ENCODE measurements around the gene VKORC1L1. TPM values are rescaled to one million over a fixed set of nuclear protein-coding genes. Genes with fewer than 3 reads are reported as not detected.
"Not testable (repeated sequence)": the region's sequence is repeated elsewhere in the genome, so short reads cannot be mapped to it uniquely, and the experiment has no call there.

VKORC1L1 gene
- total and polyA plus RNA-seq, 9 of the 15 experiments (the other 6 are each of a cell fraction or from before 2014, with no cell fraction given) = 6.8 to 36.5 (median 19.3) TPM

- H3K79me2 ChIP-seq (ENCODE audit: control insufficient read depth, insufficient read depth, low read length); H2AFZ ChIP-seq (ENCODE audit: low read depth, low read length); H3K4me2 ChIP-seq (ENCODE audit: insufficient read depth, low read length); H3K27me3 ChIP-seq (ENCODE audit: control insufficient read depth in 2 of 2, insufficient read depth in 2 of 2, low read length in 2 of 2); H3K4me3 ChIP-seq; BruUV-seq (replicated peaks); intact Hi-C loops (cut with micrococcal nuclease); CTCF ChIA-PET (ENCODE audit: low intra/inter-chr PET ratio); ATAC-seq; H4K20me1 ChIP-seq (replicated peaks; ENCODE audit: control insufficient read depth, insufficient read depth, low read length); in situ Hi-C loops (cut with MboI); H3K27ac ChIP-seq (ENCODE audit: extremely low read depth, low read depth, low read length); H3K9me1 ChIP-seq (ENCODE audit: control insufficient read depth, insufficient read depth, low read length); H3K4me1 ChIP-seq (replicated peaks in 1 of 2; ENCODE audit: control insufficient read depth in 2 of 2, insufficient read depth in 2 of 2, low read length in 2 of 2); DNase-seq (ENCODE audit: extremely low read depth in 1 of 4, low spot score in 3 of 4); H3K36me3 ChIP-seq (ENCODE audit: control insufficient read depth, insufficient read depth, low read length); FAIRE-seq; H3K9me3 ChIP-seq (replicated peaks; ENCODE audit: control insufficient read depth, insufficient read depth, low read depth, low read length); H3K9ac ChIP-seq (ENCODE audit: insufficient read depth in 1 of 2, low read depth in 2 of 2, low read length in 2 of 2): not testable (repeated sequence)
- WGBS (ENCODE audit: insufficient coverage, low coverage, missing lambda C conversion rate) = 19% methylated on average over 3 of the region's 3 CpGs
- POLR2A ChIA-PET = interaction anchor here (0.6 kb wide), 1 partner anchor 651 kb away, joined by 3 read pairs; no protein-coding TSS in a partner anchor
These were observed 19.4 kb upstream of the VKORC1L1 start for GRCh38 chr7:65853426-65853825.

GRCh38 chr7:65853892-65854291 is 19.0 kb upstream of the VKORC1L1 start:
- ATAC-seq; H3K27ac ChIP-seq (ENCODE audit: extremely low read depth, low read depth, low read length); in situ Hi-C loops (cut with MboI); H4K20me1 ChIP-seq (replicated peaks; ENCODE audit: control insufficient read depth, insufficient read depth, low read length); intact Hi-C loops (cut with micrococcal nuclease); H3K27me3 ChIP-seq (ENCODE audit: control insufficient read depth in 2 of 2, insufficient read depth in 2 of 2, low read length in 2 of 2); DNase-seq (ENCODE audit: extremely low read depth in 1 of 4, low spot score in 3 of 4); H3K4me1 ChIP-seq (replicated peaks in 1 of 2; ENCODE audit: control insufficient read depth in 2 of 2, insufficient read depth in 2 of 2, low read length in 2 of 2); H2AFZ ChIP-seq (ENCODE audit: low read depth, low read length); H3K9me1 ChIP-seq (ENCODE audit: control insufficient read depth, insufficient read depth, low read length); H3K36me3 ChIP-seq (ENCODE audit: control insufficient read depth, insufficient read depth, low read length); H3K4me2 ChIP-seq (ENCODE audit: insufficient read depth, low read length); CTCF ChIA-PET (ENCODE audit: low intra/inter-chr PET ratio); BruUV-seq (replicated peaks); FAIRE-seq; H3K9me3 ChIP-seq (replicated peaks; ENCODE audit: control insufficient read depth, insufficient read depth, low read depth, low read length); H3K79me2 ChIP-seq (ENCODE audit: control insufficient read depth, insufficient read depth, low read length); H3K4me3 ChIP-seq; H3K9ac ChIP-seq (ENCODE audit: insufficient read depth in 1 of 2, low read depth in 2 of 2, low read length in 2 of 2): not testable (repeated sequence)
- WGBS (ENCODE audit: insufficient coverage, low coverage, missing lambda C conversion rate) = 22% methylated on average over 7 of the region's 7 CpGs
- POLR2A ChIA-PET = interaction anchor here (0.6 to 1.2 kb wide), 2 partner anchors 9 to 650 kb away, joined by 3 read pairs; no protein-coding TSS in a partner anchor

GRCh38 chr7:65857321-65857894 is 15.5 kb upstream of the VKORC1L1 start:
- ATAC-seq; H3K27ac ChIP-seq (ENCODE audit: extremely low read depth, low read depth, low read length); CTCF ChIA-PET (ENCODE audit: low intra/inter-chr PET ratio); H3K4me3 ChIP-seq; in situ Hi-C loops (cut with MboI); H3K36me3 ChIP-seq (ENCODE audit: control insufficient read depth, insufficient read depth, low read length); intact Hi-C loops (cut with micrococcal nuclease); H3K9me3 ChIP-seq (replicated peaks; ENCODE audit: control insufficient read depth, insufficient read depth, low read depth, low read length); H4K20me1 ChIP-seq (replicated peaks; ENCODE audit: control insufficient read depth, insufficient read depth, low read length); H3K9me1 ChIP-seq (ENCODE audit: control insufficient read depth, insufficient read depth, low read length); H3K27me3 ChIP-seq (ENCODE audit: control insufficient read depth in 2 of 2, insufficient read depth in 2 of 2, low read length in 2 of 2); H3K4me2 ChIP-seq (ENCODE audit: insufficient read depth, low read length); H2AFZ ChIP-seq (ENCODE audit: low read depth, low read length); H3K79me2 ChIP-seq (ENCODE audit: control insufficient read depth, insufficient read depth, low read length); DNase-seq (ENCODE audit: extremely low read depth in 1 of 4, low spot score in 3 of 4); H3K9ac ChIP-seq (ENCODE audit: insufficient read depth in 1 of 2, low read depth in 2 of 2, low read length in 2 of 2); BruUV-seq (replicated peaks); H3K4me1 ChIP-seq (replicated peaks in 1 of 2; ENCODE audit: control insufficient read depth in 2 of 2, insufficient read depth in 2 of 2, low read length in 2 of 2): not testable (repeated sequence)
- 4% methylated on average over 4 of the region's 5 CpGs for WGBS (ENCODE audit: insufficient coverage, low coverage, missing lambda C conversion rate)
- FAIRE-seq = peak; percentile 56
- POLR2A ChIA-PET = interaction anchor here (0.6 to 1.7 kb wide), 2 partner anchors 10 to 14 kb away, joined by 3 to 5 read pairs; no protein-coding TSS in a partner anchor

- H3K79me2 ChIP-seq (ENCODE audit: control insufficient read depth, insufficient read depth, low read length); in situ Hi-C loops (cut with MboI); H3K36me3 ChIP-seq (ENCODE audit: control insufficient read depth, insufficient read depth, low read length); H3K27me3 ChIP-seq (ENCODE audit: control insufficient read depth in 2 of 2, insufficient read depth in 2 of 2, low read length in 2 of 2); H3K4me2 ChIP-seq (ENCODE audit: insufficient read depth, low read length); ATAC-seq; FAIRE-seq; H3K9me1 ChIP-seq (ENCODE audit: control insufficient read depth, insufficient read depth, low read length); H2AFZ ChIP-seq (ENCODE audit: low read depth, low read length); CTCF ChIA-PET (ENCODE audit: low intra/inter-chr PET ratio); H3K4me3 ChIP-seq; H3K9ac ChIP-seq (ENCODE audit: insufficient read depth in 1 of 2, low read depth in 2 of 2, low read length in 2 of 2); BruUV-seq (replicated peaks); intact Hi-C loops (cut with micrococcal nuclease); DNase-seq (ENCODE audit: extremely low read depth in 1 of 4, low spot score in 3 of 4); H3K9me3 ChIP-seq (replicated peaks; ENCODE audit: control insufficient read depth, insufficient read depth, low read depth, low read length); H3K27ac ChIP-seq (ENCODE audit: extremely low read depth, low read depth, low read length); H3K4me1 ChIP-seq (replicated peaks in 1 of 2; ENCODE audit: control insufficient read depth in 2 of 2, insufficient read depth in 2 of 2, low read length in 2 of 2); H4K20me1 ChIP-seq (replicated peaks; ENCODE audit: control insufficient read depth, insufficient read depth, low read length): not testable (repeated sequence)
- POLR2A ChIA-PET = interaction anchor here (1.7 kb wide), 1 partner anchor 8 kb away, joined by 5 read pairs; no protein-coding TSS in a partner anchor
- WGBS (ENCODE audit: insufficient coverage, low coverage, missing lambda C conversion rate) = 74% methylated on average over 4 of the region's 4 CpGs
These were observed 14.2 kb upstream of the VKORC1L1 start for GRCh38 chr7:65858660-65859059.
